Measurements from ENCODE around the gene ADORA3. TPM values are rescaled to one million over a fixed set of nuclear protein-coding genes. Genes with fewer than 3 reads are reported as not detected.

The ADORA3 gene
- total and polyA plus RNA-seq, 2 experiments from 2014 or later = not detected

DNA sequence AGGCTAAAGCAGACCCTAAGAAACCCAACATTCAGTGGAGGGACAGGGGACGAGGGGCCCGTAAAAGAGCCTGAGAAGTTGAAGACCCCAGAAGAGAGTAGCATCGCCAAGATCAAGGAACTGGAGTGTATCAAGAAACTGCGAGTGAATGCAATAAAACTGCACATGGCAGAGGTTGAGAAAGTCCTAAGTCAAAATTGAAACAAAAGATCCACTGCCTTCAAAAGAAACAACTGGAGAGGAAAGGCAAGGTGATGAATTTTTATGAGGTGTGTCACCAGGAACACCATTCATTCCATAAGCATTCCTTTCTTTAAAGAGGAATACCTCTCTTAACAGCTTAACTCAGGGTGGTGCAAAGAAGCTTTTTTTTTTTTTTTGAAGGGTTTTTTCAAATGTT, 38.3 kb upstream of the ADORA3 start:
- Histone ChIP-seq H3K36me3 (no peaks in the 10 kb centered on the region), H3K27ac (no peak overlapping the region)
- no peak for DNase-seq (ENCODE audit: low read depth in 1 of 2, low spot score in 1 of 2)

GRCh38 chr1:111540928-111541327, 37.5 kb upstream of the ADORA3 start:
- no peak for TF ChIP-seq CTCF (IDR thresholded peaks at IDR 0.05; ENCODE audit: low read depth, low read length)
- no peaks in the 10 kb centered on the region for H3K9me3 ChIP-seq (ENCODE audit: low read depth)

More for the DNA sequence above, 38.3 kb upstream of the ADORA3 start:
- Histone ChIP-seq H3K9me3 (ENCODE audit: low read depth) (no peaks in the 10 kb centered on the region), H3K4me3 (no peak overlapping the region), H3K27me3 (no peaks in the 10 kb centered on the region), H3K4me1 (ENCODE audit: low read depth) (peaks cover 6% of the 10 kb centered on the region)
- no peak for TF ChIP-seq CTCF (IDR thresholded peaks at IDR 0.05; ENCODE audit: low read depth, low read length)

GRCh38 chr1:111538343-111539025, 35.1 kb upstream of the ADORA3 start:
- Histone ChIP-seq H3K36me3 (no peaks in the 10 kb centered on the region), H3K27me3 (no peaks in the 10 kb centered on the region), H3K4me1 (ENCODE audit: low read depth) (peaks cover 6% of the 10 kb centered on the region), H3K9me3 (ENCODE audit: low read depth) (no peaks in the 10 kb centered on the region), H3K4me3 (no peak overlapping the region), H3K27ac (no peak overlapping the region)
- DNase-seq (ENCODE audit: low read depth in 1 of 2, low spot score in 1 of 2) = peak in 1 of 2 donors; percentile 68
- TF ChIP-seq CTCF (IDR thresholded peaks at IDR 0.05; ENCODE audit: low read depth, low read length) = no peak

More at GRCh38 chr1:111540928-111541327, 37.5 kb upstream of the ADORA3 start:
- no peak overlapping the region for H3K4me3 ChIP-seq
- no peaks in the 10 kb centered on the region for H3K36me3 ChIP-seq
- H3K27me3 ChIP-seq = no peaks in the 10 kb centered on the region
- peaks cover 6% of the 10 kb centered on the region for H3K4me1 ChIP-seq (ENCODE audit: low read depth)
- H3K27ac ChIP-seq = no peak overlapping the region
- no peak for DNase-seq (ENCODE audit: low read depth in 1 of 2, low spot score in 1 of 2)

DNA sequence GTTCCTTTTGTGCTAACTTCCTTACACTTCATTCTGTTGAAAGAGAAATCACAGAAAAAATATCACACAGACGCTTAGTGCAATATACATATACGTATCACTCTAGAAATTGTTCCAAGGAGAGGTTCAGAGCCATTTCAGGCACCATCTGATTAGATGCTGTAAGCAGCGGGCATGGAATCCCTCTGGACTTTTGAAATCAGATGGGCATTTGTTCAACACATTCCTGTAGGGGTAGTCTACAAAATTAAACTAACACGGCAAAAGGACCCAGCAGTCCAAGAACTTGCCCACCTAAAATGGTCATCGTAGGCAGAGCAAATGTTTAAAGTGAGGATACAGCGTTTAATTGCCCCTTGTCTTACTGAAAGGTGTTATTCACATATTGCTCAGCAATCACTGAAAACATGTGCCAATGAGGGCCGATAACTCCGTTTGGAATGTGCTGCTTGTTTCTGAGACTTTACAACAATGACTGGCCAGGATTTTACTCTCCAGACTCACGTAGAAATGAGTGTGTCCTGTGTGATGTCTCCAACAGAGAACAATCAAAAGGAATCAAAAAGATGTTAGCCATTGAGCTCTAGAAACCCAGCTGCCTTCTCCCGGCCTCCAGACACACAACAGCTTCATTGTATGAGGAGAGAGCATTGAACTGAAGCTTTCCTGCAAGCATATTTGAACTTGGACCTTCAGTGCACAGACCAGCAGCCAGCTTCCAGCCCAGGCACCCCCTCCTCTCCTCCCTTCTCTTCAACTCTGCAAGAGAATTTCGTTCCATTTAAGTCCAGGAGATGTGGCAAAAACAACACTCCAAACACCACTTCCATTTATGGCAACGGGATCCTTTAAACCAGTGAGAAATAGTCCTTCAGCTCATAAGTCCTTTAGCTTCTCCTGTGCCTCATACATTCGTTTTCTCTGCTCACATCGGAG, 32.1 kb upstream of the ADORA3 start:
- no peaks in the 10 kb centered on the region for H3K36me3 ChIP-seq
- DNase-seq (ENCODE audit: low read depth in 1 of 2, low spot score in 1 of 2) = peak in 1 of 2 donors; percentile 32
- no peak overlapping the region for H3K27ac ChIP-seq
- TF ChIP-seq CTCF (IDR thresholded peaks at IDR 0.05; ENCODE audit: low read depth, low read length) = no peak
- no peaks in the 10 kb centered on the region for H3K27me3 ChIP-seq
- no peak overlapping the region for H3K4me3 ChIP-seq
- H3K4me1 ChIP-seq (ENCODE audit: low read depth) = no peaks in the 10 kb centered on the region
- no peaks in the 10 kb centered on the region for H3K9me3 ChIP-seq (ENCODE audit: low read depth)

- DNase-seq (ENCODE audit: low read depth in 1 of 2, low spot score in 1 of 2) = no peak
- peaks cover 5% of the 10 kb centered on the region for H3K4me1 ChIP-seq (ENCODE audit: low read depth)
- no peak overlapping the region for H3K27ac ChIP-seq
- H3K27me3 ChIP-seq = no peaks in the 10 kb centered on the region
- H3K9me3 ChIP-seq (ENCODE audit: low read depth) = no peaks in the 10 kb centered on the region
- H3K4me3 ChIP-seq = no peak overlapping the region
- no peak for TF ChIP-seq CTCF (IDR thresholded peaks at IDR 0.05; ENCODE audit: low read depth, low read length)
- H3K36me3 ChIP-seq = no peaks in the 10 kb centered on the region
These were observed 16.6 kb upstream of the ADORA3 start for GRCh38 chr1:111520053-111520452.
